ENCODE results near the gene TBX22. TPM values are rescaled to one million over a fixed set of nuclear protein-coding genes. Genes with fewer than 3 reads are reported as not detected.
A peak's percentile ranks its signal among the peaks of the same experiment; 100 is the strongest.

Gene TBX22
- total RNA-seq = under 1 TPM; 0.71 to 0.88 TPM
- polyA plus RNA-seq (2013, experiment 1 of 2) = 0.18 TPM
- 0.29 TPM for polyA plus RNA-seq (2013, experiment 2 of 2)
- long read RNA-seq, experiment 1 = 0 reads
- long read RNA-seq, experiment 2 = 0 reads
- long read RNA-seq, experiment 3, partial matches to known transcripts = 0 of 4 reads
- long read RNA-seq, experiment 3, other reads (novel, unspliced or antisense) = 2 of 4 reads
- long read RNA-seq, experiment 4, partial matches to known transcripts = 0 of 1 reads
- long read RNA-seq, experiment 4, other reads (novel, unspliced or antisense) = 0 of 1 reads

- 46 to 60% methylated on average over 2 to 4 of the region's 5 CpGs for WGBS, 2 experiments (ENCODE audit: insufficient coverage in 1 of 2, insufficient read length in 1 of 2)
- H3K27me3 Mint-ChIP-seq (ENCODE audit: insufficient read depth) = no peaks in the 10 kb centered on the region
- Histone ChIP-seq H3K9me3 (ENCODE audit: control insufficient read depth, low read length) (no peaks in the 10 kb centered on the region), H3K27me3 (ENCODE audit: control insufficient read depth, insufficient read depth, low read length, poor library complexity, severe bottlenecking) (no peaks in the 10 kb centered on the region), H3K27ac (ENCODE audit: low read depth, low read length) (no peak within 1 kb of the TSS), H3K36me3 (ENCODE audit: control insufficient read depth, insufficient read depth, low read length) (no peaks in the 10 kb centered on the region), H3K4me1 (ENCODE audit: control insufficient read depth, insufficient read depth, low read length) (peaks cover 4% of the 10 kb centered on the region), H3K9ac (ENCODE audit: extremely low read depth, low read length, poor library complexity, severe bottlenecking) (no peak within 1 kb of the TSS), H3K4me3 (ENCODE audit: low read length) (no peak within 1 kb of the TSS)
- no peaks in the 10 kb centered on the region for H3K36me3 Mint-ChIP-seq (ENCODE audit: low read depth)
- DNase-seq = peak; percentile 82
- peaks cover 53% of the 10 kb centered on the region for H3K9me3 Mint-ChIP-seq
- peaks cover 27% of the 10 kb centered on the region for H3K4me1 Mint-ChIP-seq
- no peak for TF ChIP-seq CTCF (conservative IDR thresholded peaks at IDR 0.05)
- H3K27ac Mint-ChIP-seq = peak within 1 kb of the TSS; percentile 72
- no peak within 1 kb of the TSS for H3K4me3 Mint-ChIP-seq
These were observed at the start of gene TBX22 for GRCh38 chrX:80014141-80014940. TSS of gene TBX22 (plus strand) at chrX:80014753. CDS start at chrX:80022270, 7,517 bp downstream.

- H3K27ac Mint-ChIP-seq = no peak overlapping the region
- no peak overlapping the region for H3K4me3 Mint-ChIP-seq
- no peaks in the 10 kb centered on the region for H3K9me3 ChIP-seq (ENCODE audit: control insufficient read depth, low read length)
These were observed 38.9 kb upstream of the TBX22 start for GRCh38 chrX:79975605-79976004.

GRCh38 chrX:80004458-80004857, 10.1 kb upstream of the TBX22 start:
- Mint-ChIP-seq H3K4me1 (no peaks in the 10 kb centered on the region), H3K4me3 (no peak overlapping the region), H3K27me3 (ENCODE audit: insufficient read depth) (no peaks in the 10 kb centered on the region), H3K9me3 (peaks cover 23% of the 10 kb centered on the region), H3K27ac (no peak overlapping the region), H3K36me3 (ENCODE audit: low read depth) (no peaks in the 10 kb centered on the region)
- H3K4me3 ChIP-seq (ENCODE audit: low read length) = no peak overlapping the region
- H3K27ac ChIP-seq (ENCODE audit: low read depth, low read length) = no peak overlapping the region
- TF ChIP-seq CTCF (conservative IDR thresholded peaks at IDR 0.05) = no peak
- no peaks in the 10 kb centered on the region for H3K27me3 ChIP-seq (ENCODE audit: control insufficient read depth, insufficient read depth, low read length, poor library complexity, severe bottlenecking)
- WGBS, 2 experiments (ENCODE audit: insufficient coverage in 1 of 2, insufficient read length in 1 of 2) = 63 to 100% methylated on average over 1 to 2 of the region's 2 CpGs
- H3K9me3 ChIP-seq (ENCODE audit: control insufficient read depth, low read length) = no peaks in the 10 kb centered on the region
- no peaks in the 10 kb centered on the region for H3K36me3 ChIP-seq (ENCODE audit: control insufficient read depth, insufficient read depth, low read length)
- no peak overlapping the region for H3K9ac ChIP-seq (ENCODE audit: extremely low read depth, low read length, poor library complexity, severe bottlenecking)
- DNase-seq = no peak
- H3K4me1 ChIP-seq (ENCODE audit: control insufficient read depth, insufficient read depth, low read length) = no peaks in the 10 kb centered on the region

More at GRCh38 chrX:79975605-79976004, 38.9 kb upstream of the TBX22 start:
- Mint-ChIP-seq H3K4me1 (no peaks in the 10 kb centered on the region), H3K36me3 (ENCODE audit: low read depth) (no peaks in the 10 kb centered on the region), H3K9me3 (peaks cover 65% of the 10 kb centered on the region), H3K27me3 (ENCODE audit: insufficient read depth) (no peaks in the 10 kb centered on the region)
- H3K4me3 ChIP-seq (ENCODE audit: low read length) = no peak overlapping the region
- H3K9ac ChIP-seq (ENCODE audit: extremely low read depth, low read length, poor library complexity, severe bottlenecking) = no peak overlapping the region
- no peaks in the 10 kb centered on the region for H3K4me1 ChIP-seq (ENCODE audit: control insufficient read depth, insufficient read depth, low read length)
- no peak overlapping the region for H3K27ac ChIP-seq (ENCODE audit: low read depth, low read length)
- no peak for TF ChIP-seq CTCF (conservative IDR thresholded peaks at IDR 0.05)
- no peak for DNase-seq
- no peaks in the 10 kb centered on the region for H3K36me3 ChIP-seq (ENCODE audit: control insufficient read depth, insufficient read depth, low read length)
- no peaks in the 10 kb centered on the region for H3K27me3 ChIP-seq (ENCODE audit: control insufficient read depth, insufficient read depth, low read length, poor library complexity, severe bottlenecking)

Data from endodermal cell (in vitro differentiated cells).